M059J (cell line): ENCODE measurements around the gene FAM133A. TPM values are rescaled to one million over a fixed set of nuclear protein-coding genes. Genes with fewer than 3 reads are reported as not detected.
A peak's percentile ranks its signal among the peaks of the same experiment; 100 is the strongest.

Experiments used
- DNase-seq: peaks from one replicate; pipeline ENCODE4 v3.0.0-alpha.2; 2012; ENCODE audit warnings: low read depth
- total RNA-seq: library from RNA; depleted of rRNA; stranded (reverse); fragments of >200 nt; shearing (Covaris generic); gene quantifications from 2 replicates; pipeline ENCODE4 v1.2.3, GENCODE V29; 2014; rRNA removed

FAM133A gene
- total RNA-seq = 2.8 TPM in 2 replicates

DNA sequence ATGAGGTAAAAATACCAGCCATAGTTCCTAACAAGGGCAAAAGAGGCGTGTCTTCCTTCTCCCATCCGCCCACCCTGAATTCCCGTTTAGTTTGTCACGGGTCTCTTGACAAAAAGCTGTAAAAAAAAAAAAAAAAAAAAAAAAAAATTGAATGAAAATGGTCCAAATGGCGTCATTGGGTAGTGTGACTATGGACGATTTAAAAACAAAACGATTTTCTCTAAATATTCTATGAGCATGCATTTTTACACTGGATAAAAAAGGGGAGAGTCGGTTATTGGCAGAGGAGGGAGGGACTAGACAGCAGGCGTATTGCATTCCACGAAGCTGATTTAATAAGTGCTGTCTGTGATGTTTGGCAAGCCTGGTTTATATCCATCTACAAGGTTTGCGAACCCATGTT lies at the start of gene FAM133A:
Gene FAM133A, plus strand, starts transcription at position 338 of the 403 bp plus-strand sequence. CDS start 35,214 bp downstream, outside the sequence.
- DNase-seq = peak; percentile 5

DNA sequence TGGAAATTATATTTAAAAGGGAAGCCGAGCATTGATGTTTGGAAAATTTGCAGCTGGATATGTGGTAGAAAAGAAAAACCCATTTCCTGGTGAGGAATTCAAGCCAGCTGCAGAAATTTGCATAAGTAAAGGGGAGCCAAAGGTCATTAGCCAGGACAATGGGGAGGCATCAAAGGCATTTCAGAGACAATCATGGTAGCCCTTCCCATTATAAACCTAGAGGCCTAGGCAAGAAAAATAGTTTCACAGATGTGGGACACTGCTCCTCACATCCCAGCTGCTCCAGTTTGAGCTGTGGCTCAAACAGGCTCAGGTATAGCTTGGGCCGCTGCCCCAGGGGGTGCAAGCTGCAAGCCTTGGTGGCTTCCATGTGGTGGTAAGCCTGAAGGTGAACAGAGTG lies 36.4 kb upstream of the FAM133A start:
- no peak for DNase-seq

DNA sequence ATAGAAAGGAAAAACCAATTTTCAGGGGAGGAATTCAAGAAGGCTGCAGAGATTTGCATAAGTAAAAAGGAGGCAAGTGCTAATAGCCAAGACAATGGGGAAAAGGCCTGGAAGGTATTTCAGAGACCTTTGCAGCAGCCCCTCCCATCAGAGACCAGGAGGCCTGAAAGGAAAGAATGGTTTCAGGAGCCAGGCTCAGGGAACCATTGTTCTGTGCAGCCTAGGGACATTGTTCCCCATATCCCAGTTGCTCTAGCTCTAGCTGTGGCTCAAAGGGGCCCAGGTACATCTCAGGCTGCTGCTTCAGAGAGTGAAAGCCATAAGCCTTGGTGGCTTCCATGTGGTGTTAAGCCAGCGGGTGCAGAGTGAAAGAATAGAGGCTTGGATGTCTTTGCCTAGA lies 24.6 kb upstream of the FAM133A start:
- DNase-seq = no peak

DNA sequence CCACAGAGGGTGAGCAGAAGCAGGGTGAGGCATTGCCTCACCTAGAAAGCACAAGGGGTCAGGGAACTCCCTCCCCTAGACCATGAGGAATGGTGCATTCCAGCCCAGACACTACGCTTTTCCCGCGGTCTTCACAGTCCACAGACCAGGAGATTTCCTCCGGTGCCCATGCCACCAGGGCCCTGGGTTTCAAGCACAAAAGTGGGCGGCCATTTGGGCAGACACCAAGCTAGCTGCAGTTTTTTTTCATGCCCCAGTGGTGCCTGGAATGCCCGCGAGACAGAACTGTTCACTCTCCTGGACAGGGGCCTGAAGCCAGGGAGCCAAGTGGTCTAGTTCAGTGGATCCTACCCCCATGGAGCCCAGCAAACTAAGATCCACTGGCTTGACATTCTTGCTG lies 13.4 kb upstream of the FAM133A start:
- DNase-seq = no peak

DNA sequence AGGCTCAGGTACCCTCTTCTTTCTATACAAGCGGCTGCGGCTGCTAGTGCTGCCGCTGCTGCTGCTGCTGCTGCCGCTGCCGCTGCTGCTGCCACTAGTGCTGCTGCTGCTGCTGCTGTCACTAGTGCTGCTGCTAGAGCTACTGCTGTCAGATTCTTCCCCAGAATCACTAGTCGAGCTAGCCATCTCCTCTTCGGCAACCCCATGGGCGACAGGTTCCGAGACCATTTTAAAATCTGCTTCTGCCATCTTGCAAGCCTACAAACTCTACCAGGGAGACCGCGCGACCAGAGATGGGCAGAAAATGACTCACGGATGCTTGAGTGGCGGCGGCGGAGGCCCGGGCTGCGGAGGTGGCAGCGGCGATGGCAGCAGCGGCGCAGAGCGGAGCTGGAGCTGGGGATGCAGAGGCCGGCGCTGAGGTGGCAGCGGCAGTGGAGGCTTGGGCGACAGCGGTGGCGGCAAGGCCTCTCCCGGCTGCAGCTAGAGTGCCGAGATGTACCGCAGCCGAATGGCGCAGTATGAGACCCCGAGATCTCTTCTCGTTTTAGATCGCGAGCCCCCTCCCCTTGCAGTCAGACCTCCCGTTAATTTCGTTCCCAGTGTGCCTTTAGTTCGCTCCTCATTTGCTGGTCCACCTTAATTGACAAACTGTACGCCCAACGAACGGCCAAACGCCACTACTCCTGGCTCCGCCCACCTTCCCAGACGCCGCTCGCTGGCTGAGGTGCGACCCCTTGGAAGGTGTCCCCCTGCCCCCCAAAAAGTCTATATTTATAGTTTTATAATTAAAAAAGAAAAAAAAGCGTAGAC lies 744 bp upstream of the FAM133A start, which contains the start of gene NAP1L3:
Gene NAP1L3, minus strand, starts transcription at position 523 of the 813 bp plus-strand sequence. Its CDS starts 274 bp downstream, at position 249.
- DNase-seq = peak; percentile 63

DNA sequence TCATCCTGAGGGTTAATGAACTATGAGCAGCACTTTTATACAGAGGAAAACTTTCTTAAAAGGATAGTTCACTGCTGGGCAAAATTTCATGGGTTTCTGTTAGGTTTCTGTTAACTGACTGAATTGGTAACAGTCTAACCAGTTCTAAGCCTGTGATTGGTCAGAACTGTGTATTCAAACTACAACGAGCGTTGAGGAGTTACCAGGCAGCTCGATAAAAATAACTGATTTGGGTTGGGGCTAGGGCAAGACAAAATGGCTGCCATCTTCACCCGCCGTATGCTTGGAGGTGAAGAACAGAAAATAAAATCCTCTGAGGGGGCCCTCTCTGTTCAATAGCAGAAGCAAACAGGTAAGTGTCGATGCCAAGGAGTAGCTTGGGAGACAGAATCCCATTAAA lies 22.0 kb downstream of the FAM133A start:
- peak; percentile 43 for DNase-seq

DNA sequence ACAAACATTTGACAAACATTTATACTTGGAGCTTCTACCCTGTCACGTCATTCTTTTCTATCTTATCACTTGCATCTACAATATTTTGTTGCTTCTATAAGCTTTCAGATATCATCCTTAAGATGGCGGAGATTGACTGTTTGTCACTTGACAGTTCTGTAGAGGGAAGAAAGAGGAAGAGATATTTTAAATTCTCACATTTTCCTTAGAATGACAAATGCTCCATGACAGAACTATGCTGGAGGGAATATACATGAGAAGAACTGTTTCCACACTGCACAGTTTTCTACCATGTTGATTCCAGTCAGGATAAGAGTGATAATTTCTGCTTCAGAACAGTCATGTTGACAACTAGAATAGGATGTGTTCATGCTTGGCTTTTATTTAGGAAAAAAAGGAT lies 29.7 kb downstream of the FAM133A start:
- no peak for DNase-seq

DNA sequence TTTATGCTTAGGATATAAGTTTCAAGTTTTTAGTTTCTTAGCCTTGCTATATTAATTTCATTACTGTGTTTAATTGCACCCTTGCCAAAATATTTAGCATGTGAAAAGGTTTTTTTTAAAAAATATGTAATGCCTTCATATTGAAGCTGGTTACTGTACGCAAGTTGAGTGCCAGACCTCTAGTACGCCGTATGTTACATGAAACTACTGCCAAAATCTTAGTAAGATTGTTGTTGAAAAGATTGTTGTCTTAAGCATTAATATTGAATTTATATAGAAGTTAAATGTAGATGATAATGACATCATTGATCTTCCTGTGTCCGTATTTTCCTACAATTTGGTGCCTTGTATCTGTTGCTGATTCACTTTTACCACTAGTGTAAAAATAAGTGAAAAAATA lies 37.1 kb downstream of the FAM133A start:
- DNase-seq = no peak

DNA sequence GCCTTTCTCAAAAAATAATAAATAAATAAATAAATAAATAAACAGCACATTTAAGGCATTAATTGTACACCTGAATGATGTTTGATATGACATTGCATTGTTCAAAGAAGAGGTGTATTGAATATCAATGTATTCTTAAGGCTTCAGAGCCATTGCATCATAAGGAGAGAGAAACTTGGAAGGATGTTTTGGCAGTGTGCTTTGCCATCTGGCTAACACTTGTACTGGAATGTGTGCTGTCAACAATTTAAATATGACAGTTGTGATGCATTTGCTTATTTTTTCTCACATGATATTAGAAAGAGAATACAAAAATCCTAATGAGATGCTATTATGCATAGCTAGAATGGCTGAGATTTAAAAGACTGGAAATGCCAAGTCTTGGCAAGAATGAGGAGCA lies 67.8 kb downstream of the FAM133A start:
- DNase-seq = no peak

DNA sequence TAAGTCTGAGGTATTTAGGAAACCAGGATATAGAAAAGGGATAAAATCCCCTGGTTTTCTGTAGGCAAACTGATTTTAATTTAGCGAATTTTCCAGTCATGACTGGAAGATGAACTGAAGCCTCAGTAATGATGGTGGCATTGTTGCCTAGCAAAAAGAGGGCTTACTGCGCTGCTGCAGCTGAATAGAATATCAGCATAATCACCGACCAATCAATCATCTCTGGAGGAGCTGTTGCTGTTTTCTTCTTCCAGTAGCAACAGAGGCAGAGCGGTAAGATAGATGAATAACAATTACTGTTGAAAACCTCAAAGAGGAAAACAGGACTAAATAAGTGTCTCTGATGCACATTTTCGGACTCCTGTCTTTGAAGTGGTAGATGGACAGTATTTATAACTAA lies 86.2 kb downstream of the FAM133A start:
- no peak for DNase-seq

Other genes starting within 250 kb of the FAM133A start
- 0.69 and 0.86 TPM in 2 replicates for gene NAP1L3, start 628 bp upstream of the FAM133A start, total RNA-seq